Liver (tissue), 9 donors: Measurements from ENCODE around the gene TOR3A. TPM values are rescaled to one million over a fixed set of nuclear protein-coding genes. Genes with fewer than 3 reads are reported as not detected.

ENCODE experiments used
- DNase-seq: peaks from one replicate; pipeline ENCODE4 v3.0.0-alpha.2; 2017; ENCODE audit warnings: low spot score
- H3K27ac ChIP-seq, 2 donors: one replicate each; pipeline ENCODE4 v1.7.0; 2013; ENCODE audit warnings: inconsistent platforms in 2 of 2, low read length in 2 of 2, control low read depth in 1 of 2, low read depth in 1 of 2, mild to moderate bottlenecking in 1 of 2
- H3K27me3 ChIP-seq, 4 donors: one replicate each; pipeline versions ENCODE4 v1.6.1 to v1.7.0; 2013; ENCODE audit warnings: low read length in 3 of 4, inconsistent platforms in 1 of 4, mild to moderate bottlenecking in 1 of 4, moderate library complexity in 1 of 4; ENCODE audit not compliant: control insufficient read depth in 4 of 4, insufficient read depth in 4 of 4
- H3K36me3 ChIP-seq, 4 donors: one replicate each; pipeline versions ENCODE4 v1.6.1 to v1.7.0; 2013; ENCODE audit warnings: low read length in 3 of 4, mild to moderate bottlenecking in 3 of 4, low read depth in 1 of 4, moderate library complexity in 1 of 4; ENCODE audit not compliant: control insufficient read depth in 4 of 4, insufficient read depth in 3 of 4
- H3K4me1 ChIP-seq, 4 donors: one replicate each; pipeline versions ENCODE4 v1.6.1 to v1.7.0; 2013; ENCODE audit warnings: low read length in 3 of 4, mild to moderate bottlenecking in 3 of 4, moderate library complexity in 1 of 4; ENCODE audit not compliant: control insufficient read depth in 4 of 4, insufficient read depth in 4 of 4
- H3K4me3 ChIP-seq, 3 donors: one replicate each; pipeline versions ENCODE4 v1.6.1 to v1.7.0; 2013; ENCODE audit warnings: low read length in 3 of 3, control low read depth in 1 of 3, low read depth in 1 of 3, mild to moderate bottlenecking in 1 of 3
- H3K9ac ChIP-seq, 2 donors: one replicate each; pipeline ENCODE4 v1.7.0; 2013; ENCODE audit warnings: low read length in 2 of 2, mild to moderate bottlenecking in 2 of 2, moderate library complexity in 2 of 2, control low read depth in 1 of 2, low read depth in 1 of 2
- H3K9me3 ChIP-seq, 4 donors: one replicate each; pipeline versions ENCODE4 v1.6.1 to v1.7.0; 2013; ENCODE audit warnings: low read length in 3 of 4; ENCODE audit not compliant: control insufficient read depth in 4 of 4
- EGR1 ChIP-seq, 2 donors: IDR thresholded peaks; 2 replicates each; pipeline ENCODE4 v1.6.1; 2016 to 2018; ENCODE audit warnings: antibody characterized with exemption in 2 of 2, low read depth in 2 of 2
- FOXA1 ChIP-seq: IDR thresholded peaks from 2 replicates; pipeline ENCODE4 v1.6.1; 2016; ENCODE audit warnings: antibody characterized with exemption
- FOXA2 ChIP-seq: IDR thresholded peaks from 2 replicates; pipeline ENCODE4 v1.6.1; 2016; ENCODE audit warnings: antibody characterized with exemption
- GABPA ChIP-seq, 2 donors: IDR thresholded peaks in 1 of 2; conservative IDR thresholded peaks in 1 of 2; 2 replicates each; pipeline ENCODE4 v1.6.1; 2016; ENCODE audit warnings: antibody characterized with exemption in 2 of 2, mild to moderate bottlenecking in 1 of 2, moderate library complexity in 1 of 2
- HNF4A ChIP-seq, 2 donors: conservative IDR thresholded peaks; 2 replicates each; pipeline ENCODE4 v1.6.1; 2016; ENCODE audit warnings: antibody characterized with exemption in 2 of 2, mild to moderate bottlenecking in 2 of 2
- HNF4G ChIP-seq: IDR thresholded peaks from 2 replicates; pipeline ENCODE4 v1.6.1; 2016; ENCODE audit warnings: antibody characterized with exemption
- JUND ChIP-seq, 2 donors: IDR thresholded peaks; 2 replicates each; pipeline ENCODE4 v1.6.1; 2016; ENCODE audit warnings: antibody characterized with exemption in 2 of 2
- NR2F2 ChIP-seq: IDR thresholded peaks from 2 replicates; pipeline ENCODE4 v1.6.1; 2016; ENCODE audit warnings: antibody characterized with exemption
- RAD21 ChIP-seq, 2 donors: IDR thresholded peaks; 2 replicates each; pipeline ENCODE4 v1.6.1; 2016; ENCODE audit warnings: antibody characterized with exemption in 2 of 2, mild to moderate bottlenecking in 2 of 2
- RXRA ChIP-seq, 2 donors: IDR thresholded peaks; 2 replicates each; pipeline ENCODE4 v1.6.1; 2017 to 2018; ENCODE audit warnings: antibody characterized with exemption in 2 of 2, mild to moderate bottlenecking in 1 of 2
- TAF1 ChIP-seq: conservative IDR thresholded peaks from 2 replicates; pipeline ENCODE4 v1.6.1; 2016; ENCODE audit warnings: antibody characterized with exemption, mild to moderate bottlenecking
- YY1 ChIP-seq: IDR thresholded peaks from 2 replicates; pipeline ENCODE4 v1.6.1; 2016; ENCODE audit warnings: antibody characterized with exemption, mild to moderate bottlenecking
- WGBS: extraction: QIAGEN DNeasy Blood & Tissue Kit; methylation state at CpG from one replicate; pipeline ENCODE4 v1.1.7; 2013; 5-methylcytosine and 5-hydroxymethylcytosine counted together
- polyA plus RNA-seq, 2 donors: library from polyadenylated mRNA; stranded (reverse) in 1 of 2; unstranded in 1 of 2; fragments of 200-250 nt in 1 of 2; fragments of >200 nt in 1 of 2; fragmentation: Nextera tagmentation in 1 of 2; extraction: Ambion mirVana in 1 of 2; gene quantifications; one replicate each; pipeline versions ENCODE4 v1.2.1 to v1.2.3, GENCODE V29; 2013 to 2015
- total RNA-seq, 2 donors: library from RNA; depleted of rRNA; stranded (reverse); fragments of >200 nt; gene quantifications; one replicate each; pipeline ENCODE4 v1.2.3, GENCODE V29; 2014
- TF ChIP-seq, protein P1 (sequence below): IDR thresholded peaks from 2 replicates; pipeline ENCODE4 v1.6.1; 2016; ENCODE audit warnings: antibody characterized with exemption
- TF ChIP-seq, protein P2 (sequence below): IDR thresholded peaks from 2 replicates; pipeline ENCODE4 v1.6.1; 2016; ENCODE audit warnings: antibody characterized with exemption, mild to moderate bottlenecking
- TF ChIP-seq, protein P3 (sequence below): IDR thresholded peaks from 2 replicates; pipeline ENCODE4 v1.6.1; 2016; ENCODE audit warnings: antibody characterized with exemption
- TF ChIP-seq, protein P4 (sequence below): IDR thresholded peaks from 2 replicates; pipeline ENCODE4 v1.6.1; 2016; ENCODE audit warnings: antibody characterized with exemption
- TF ChIP-seq, protein P5 (sequence below): fragments of 150-350 bp; IDR thresholded peaks from 2 replicates; pipeline ENCODE4 v1.5.1; 2017; ENCODE audit warnings: improper control_type of control experiment, low read depth, low read length; ENCODE audit not compliant: missing input control
- donor health status: healthy.
- donor health status: healthy.
- donor health status: healthy.
- donor health status: healthy.
- donor health status: healthy.

Gene TOR3A
- total and polyA plus RNA-seq, 4 donors, result 14.3 to 31.0 (median 23.5) TPM

DNA sequence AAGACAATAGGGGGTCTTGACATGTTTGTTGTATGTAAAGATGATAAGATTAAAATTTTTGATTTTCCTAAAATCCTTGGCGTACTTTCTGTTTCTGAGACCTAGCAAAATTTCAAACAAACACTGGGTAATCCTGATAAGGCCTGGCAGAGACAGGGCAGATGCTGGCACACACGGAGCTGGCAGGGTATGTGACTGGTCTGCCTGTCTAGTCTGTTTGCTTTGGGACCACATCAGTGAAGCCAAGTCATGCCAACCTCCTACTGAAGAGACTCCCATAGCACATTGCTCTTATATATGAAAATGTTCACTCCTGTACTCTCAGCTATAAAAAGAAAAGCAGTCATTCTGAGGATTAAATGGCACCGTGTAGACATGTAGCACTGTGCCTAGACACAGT, 14.1 kb downstream of the TOR3A start:
- Histone ChIP-seq H3K9ac (no peak overlapping the region), H3K36me3 (peaks cover 5 to 29% (median 24%) of the 10 kb centered on the region in 4 donors), H3K27ac (peak overlapping the region in 1 of 2 donors; percentile 48), H3K9me3 (no peaks in the 10 kb centered on the region), H3K4me1 (peaks cover 13 to 53% (median 50%) of the 10 kb centered on the region in 4 donors), H3K27me3 (no peaks in the 10 kb centered on the region), H3K4me3 (no peak overlapping the region)
- TF ChIP-seq, protein P1, sequence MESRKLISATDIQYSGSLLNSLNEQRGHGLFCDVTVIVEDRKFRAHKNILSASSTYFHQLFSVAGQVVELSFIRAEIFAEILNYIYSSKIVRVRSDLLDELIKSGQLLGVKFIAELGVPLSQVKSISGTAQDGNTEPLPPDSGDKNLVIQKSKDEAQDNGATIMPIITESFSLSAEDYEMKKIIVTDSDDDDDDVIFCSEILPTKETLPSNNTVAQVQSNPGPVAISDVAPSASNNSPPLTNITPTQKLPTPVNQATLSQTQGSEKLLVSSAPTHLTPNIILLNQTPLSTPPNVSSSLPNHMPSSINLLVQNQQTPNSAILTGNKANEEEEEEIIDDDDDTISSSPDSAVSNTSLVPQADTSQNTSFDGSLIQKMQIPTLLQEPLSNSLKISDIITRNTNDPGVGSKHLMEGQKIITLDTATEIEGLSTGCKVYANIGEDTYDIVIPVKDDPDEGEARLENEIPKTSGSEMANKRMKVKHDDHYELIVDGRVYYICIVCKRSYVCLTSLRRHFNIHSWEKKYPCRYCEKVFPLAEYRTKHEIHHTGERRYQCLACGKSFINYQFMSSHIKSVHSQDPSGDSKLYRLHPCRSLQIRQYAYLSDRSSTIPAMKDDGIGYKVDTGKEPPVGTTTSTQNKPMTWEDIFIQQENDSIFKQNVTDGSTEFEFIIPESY, result no peak
- TF ChIP-seq, protein P2, sequence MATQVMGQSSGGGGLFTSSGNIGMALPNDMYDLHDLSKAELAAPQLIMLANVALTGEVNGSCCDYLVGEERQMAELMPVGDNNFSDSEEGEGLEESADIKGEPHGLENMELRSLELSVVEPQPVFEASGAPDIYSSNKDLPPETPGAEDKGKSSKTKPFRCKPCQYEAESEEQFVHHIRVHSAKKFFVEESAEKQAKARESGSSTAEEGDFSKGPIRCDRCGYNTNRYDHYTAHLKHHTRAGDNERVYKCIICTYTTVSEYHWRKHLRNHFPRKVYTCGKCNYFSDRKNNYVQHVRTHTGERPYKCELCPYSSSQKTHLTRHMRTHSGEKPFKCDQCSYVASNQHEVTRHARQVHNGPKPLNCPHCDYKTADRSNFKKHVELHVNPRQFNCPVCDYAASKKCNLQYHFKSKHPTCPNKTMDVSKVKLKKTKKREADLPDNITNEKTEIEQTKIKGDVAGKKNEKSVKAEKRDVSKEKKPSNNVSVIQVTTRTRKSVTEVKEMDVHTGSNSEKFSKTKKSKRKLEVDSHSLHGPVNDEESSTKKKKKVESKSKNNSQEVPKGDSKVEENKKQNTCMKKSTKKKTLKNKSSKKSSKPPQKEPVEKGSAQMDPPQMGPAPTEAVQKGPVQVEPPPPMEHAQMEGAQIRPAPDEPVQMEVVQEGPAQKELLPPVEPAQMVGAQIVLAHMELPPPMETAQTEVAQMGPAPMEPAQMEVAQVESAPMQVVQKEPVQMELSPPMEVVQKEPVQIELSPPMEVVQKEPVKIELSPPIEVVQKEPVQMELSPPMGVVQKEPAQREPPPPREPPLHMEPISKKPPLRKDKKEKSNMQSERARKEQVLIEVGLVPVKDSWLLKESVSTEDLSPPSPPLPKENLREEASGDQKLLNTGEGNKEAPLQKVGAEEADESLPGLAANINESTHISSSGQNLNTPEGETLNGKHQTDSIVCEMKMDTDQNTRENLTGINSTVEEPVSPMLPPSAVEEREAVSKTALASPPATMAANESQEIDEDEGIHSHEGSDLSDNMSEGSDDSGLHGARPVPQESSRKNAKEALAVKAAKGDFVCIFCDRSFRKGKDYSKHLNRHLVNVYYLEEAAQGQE, result no peak
- TF ChIP-seq TAF1, result no peak
- TF ChIP-seq JUND (IDR thresholded peaks at IDR 0.05), result no peak
- TF ChIP-seq, protein P3, sequence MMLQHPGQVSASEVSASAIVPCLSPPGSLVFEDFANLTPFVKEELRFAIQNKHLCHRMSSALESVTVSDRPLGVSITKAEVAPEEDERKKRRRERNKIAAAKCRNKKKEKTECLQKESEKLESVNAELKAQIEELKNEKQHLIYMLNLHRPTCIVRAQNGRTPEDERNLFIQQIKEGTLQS, result no peak
- TF ChIP-seq NR2F2, result no peak
- TF ChIP-seq HNF4A (conservative IDR thresholded peaks at IDR 0.05), result peak in 1 of 2 donors; percentile 32
- TF ChIP-seq, protein P4, sequence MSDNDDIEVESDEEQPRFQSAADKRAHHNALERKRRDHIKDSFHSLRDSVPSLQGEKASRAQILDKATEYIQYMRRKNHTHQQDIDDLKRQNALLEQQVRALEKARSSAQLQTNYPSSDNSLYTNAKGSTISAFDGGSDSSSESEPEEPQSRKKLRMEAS, result no peak
- TF ChIP-seq GABPA (IDR thresholded peaks at IDR 0.05 in 1 of 2, conservative IDR thresholded peaks at IDR 0.05 in 1 of 2), result no peak
- no peak for TF ChIP-seq FOXA1
- TF ChIP-seq HNF4G, result no peak
- peak in 1 of 2 donors; percentile 56 for TF ChIP-seq RXRA (IDR thresholded peaks at IDR 0.05)
- no peak for TF ChIP-seq YY1
- TF ChIP-seq, protein P5, sequence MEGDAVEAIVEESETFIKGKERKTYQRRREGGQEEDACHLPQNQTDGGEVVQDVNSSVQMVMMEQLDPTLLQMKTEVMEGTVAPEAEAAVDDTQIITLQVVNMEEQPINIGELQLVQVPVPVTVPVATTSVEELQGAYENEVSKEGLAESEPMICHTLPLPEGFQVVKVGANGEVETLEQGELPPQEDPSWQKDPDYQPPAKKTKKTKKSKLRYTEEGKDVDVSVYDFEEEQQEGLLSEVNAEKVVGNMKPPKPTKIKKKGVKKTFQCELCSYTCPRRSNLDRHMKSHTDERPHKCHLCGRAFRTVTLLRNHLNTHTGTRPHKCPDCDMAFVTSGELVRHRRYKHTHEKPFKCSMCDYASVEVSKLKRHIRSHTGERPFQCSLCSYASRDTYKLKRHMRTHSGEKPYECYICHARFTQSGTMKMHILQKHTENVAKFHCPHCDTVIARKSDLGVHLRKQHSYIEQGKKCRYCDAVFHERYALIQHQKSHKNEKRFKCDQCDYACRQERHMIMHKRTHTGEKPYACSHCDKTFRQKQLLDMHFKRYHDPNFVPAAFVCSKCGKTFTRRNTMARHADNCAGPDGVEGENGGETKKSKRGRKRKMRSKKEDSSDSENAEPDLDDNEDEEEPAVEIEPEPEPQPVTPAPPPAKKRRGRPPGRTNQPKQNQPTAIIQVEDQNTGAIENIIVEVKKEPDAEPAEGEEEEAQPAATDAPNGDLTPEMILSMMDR, result no peak
- TF ChIP-seq EGR1 (IDR thresholded peaks at IDR 0.05; ENCODE audit: low read depth in 2 of 2), result no peak
- no peak for TF ChIP-seq RAD21 (IDR thresholded peaks at IDR 0.05)
- no peak for TF ChIP-seq FOXA2
- 47% methylated on average over 3 of the region's 3 CpGs for WGBS
- no peak for DNase-seq
